ENCODE data around the gene RIMS1.

The RIMS1 gene

GRCh38 chr6:72250664-72251063 lies 364.3 kb downstream of the RIMS1 start:
- TF ChIP-seq, protein P1, sequence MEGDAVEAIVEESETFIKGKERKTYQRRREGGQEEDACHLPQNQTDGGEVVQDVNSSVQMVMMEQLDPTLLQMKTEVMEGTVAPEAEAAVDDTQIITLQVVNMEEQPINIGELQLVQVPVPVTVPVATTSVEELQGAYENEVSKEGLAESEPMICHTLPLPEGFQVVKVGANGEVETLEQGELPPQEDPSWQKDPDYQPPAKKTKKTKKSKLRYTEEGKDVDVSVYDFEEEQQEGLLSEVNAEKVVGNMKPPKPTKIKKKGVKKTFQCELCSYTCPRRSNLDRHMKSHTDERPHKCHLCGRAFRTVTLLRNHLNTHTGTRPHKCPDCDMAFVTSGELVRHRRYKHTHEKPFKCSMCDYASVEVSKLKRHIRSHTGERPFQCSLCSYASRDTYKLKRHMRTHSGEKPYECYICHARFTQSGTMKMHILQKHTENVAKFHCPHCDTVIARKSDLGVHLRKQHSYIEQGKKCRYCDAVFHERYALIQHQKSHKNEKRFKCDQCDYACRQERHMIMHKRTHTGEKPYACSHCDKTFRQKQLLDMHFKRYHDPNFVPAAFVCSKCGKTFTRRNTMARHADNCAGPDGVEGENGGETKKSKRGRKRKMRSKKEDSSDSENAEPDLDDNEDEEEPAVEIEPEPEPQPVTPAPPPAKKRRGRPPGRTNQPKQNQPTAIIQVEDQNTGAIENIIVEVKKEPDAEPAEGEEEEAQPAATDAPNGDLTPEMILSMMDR (IDR thresholded peaks at IDR 0.05; ENCODE audit: low read depth, low read length, missing control alignments): no peak
- DNase-seq (ENCODE audit: extremely low read depth, low read depth): no peak
- H3K4me3 ChIP-seq (replicated peaks; ENCODE audit: low read depth, low read length): no peak overlapping the region

DNA sequence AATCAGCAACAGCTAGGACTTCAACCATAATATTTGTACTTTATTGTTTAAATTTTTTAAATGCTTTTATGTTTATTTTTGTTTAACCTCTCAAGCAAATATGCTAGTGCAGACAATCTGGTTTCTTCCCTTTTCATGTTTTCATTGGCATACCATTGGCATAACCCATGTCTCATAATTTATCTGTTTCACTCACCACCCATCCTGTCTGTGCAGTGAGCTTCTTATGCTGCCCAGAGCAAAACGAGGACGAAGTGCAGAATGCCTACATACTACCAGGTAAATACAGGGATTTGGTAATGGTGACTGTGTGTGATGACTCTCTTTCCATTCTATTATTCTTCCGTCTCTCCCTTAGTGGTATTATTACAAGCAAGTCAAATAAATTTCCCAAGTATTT lies 374.1 kb downstream of the RIMS1 start:
- DNase-seq (ENCODE audit: extremely low read depth, low read depth): no peak
- H3K4me3 ChIP-seq (replicated peaks; ENCODE audit: low read depth, low read length): no peak overlapping the region
- TF ChIP-seq, protein P1 (IDR thresholded peaks at IDR 0.05; ENCODE audit: low read depth, low read length, missing control alignments): no peak

DNA sequence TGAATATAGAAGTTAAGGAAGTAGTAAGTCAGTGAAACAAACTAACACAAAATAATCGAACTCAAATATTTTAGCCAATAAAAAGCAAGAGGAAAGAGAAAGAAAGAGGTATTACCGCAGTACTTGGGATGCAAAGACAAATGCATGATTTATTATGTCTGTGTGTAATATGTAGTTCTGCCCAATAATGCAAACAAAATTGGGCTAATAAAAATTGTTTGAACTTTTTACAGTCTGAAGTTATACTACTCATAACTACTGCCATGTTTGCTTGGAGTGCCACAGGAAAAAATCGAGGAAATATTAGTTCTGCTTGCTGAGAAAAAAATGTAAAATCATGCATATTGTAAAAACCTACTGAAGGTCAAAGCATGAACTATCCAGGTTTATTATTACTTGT lies 375.2 kb downstream of the RIMS1 start:
- no peak overlapping the region for H3K4me3 ChIP-seq (replicated peaks; ENCODE audit: low read depth, low read length)
- TF ChIP-seq, protein P1 (IDR thresholded peaks at IDR 0.05; ENCODE audit: low read depth, low read length, missing control alignments): no peak
- no peak for DNase-seq (ENCODE audit: extremely low read depth, low read depth)

- no peak overlapping the region for H3K4me3 ChIP-seq (replicated peaks; ENCODE audit: low read depth, low read length)
- DNase-seq (ENCODE audit: extremely low read depth, low read depth): no peak
- TF ChIP-seq, protein P1 (IDR thresholded peaks at IDR 0.05; ENCODE audit: low read depth, low read length, missing control alignments): no peak
These were observed 375.9 kb downstream of the RIMS1 start for GRCh38 chr6:72262254-72262653.

GRCh38 chr6:72267470-72267869 lies 381.1 kb downstream of the RIMS1 start:
- H3K4me3 ChIP-seq (replicated peaks; ENCODE audit: low read depth, low read length): no peak overlapping the region
- DNase-seq (ENCODE audit: extremely low read depth, low read depth): no peak
- TF ChIP-seq, protein P1 (IDR thresholded peaks at IDR 0.05; ENCODE audit: low read depth, low read length, missing control alignments): no peak

DNA sequence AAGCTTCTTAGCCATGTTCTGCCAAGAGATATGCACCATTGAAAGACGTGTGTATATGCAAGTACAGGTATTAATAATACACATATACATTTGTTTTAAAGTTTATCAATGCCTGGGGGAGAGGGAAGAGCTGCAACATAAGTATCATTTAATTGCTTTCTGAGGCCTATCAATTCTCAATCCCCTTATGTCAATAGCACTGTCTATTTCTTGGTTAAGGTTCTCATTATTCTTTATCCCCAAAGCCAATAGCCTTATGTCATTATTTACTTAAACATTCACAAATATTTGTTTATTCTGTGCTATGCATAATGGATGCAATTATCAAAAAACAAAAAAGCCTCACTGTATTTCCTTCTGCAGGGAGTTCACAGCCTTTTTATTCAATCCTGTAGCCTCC lies 385.2 kb downstream of the RIMS1 start:
- DNase-seq (ENCODE audit: extremely low read depth, low read depth): no peak
- TF ChIP-seq, protein P1 (IDR thresholded peaks at IDR 0.05; ENCODE audit: low read depth, low read length, missing control alignments): no peak
- H3K4me3 ChIP-seq (replicated peaks; ENCODE audit: low read depth, low read length): no peak overlapping the region

DNA sequence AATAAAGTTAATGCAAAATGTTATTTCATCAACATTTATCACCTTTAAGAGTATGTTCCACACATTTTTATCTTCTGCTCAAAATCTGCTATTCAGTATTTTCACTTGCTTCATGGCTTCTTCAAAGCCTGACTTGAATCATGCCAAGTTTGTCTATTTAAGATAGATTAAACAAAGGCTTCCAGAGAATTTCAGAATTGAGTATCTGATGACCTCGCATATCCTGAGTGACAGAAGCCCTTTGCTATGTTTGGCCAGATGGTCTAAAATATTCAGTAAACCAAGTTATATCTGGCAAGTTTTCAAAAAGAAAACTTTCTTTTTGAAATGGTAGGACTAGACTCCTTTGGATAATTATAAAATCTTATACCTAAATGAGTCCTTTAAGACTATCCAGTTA lies 386.6 kb downstream of the RIMS1 start:
- H3K4me3 ChIP-seq (replicated peaks; ENCODE audit: low read depth, low read length): no peak overlapping the region
- TF ChIP-seq, protein P1 (IDR thresholded peaks at IDR 0.05; ENCODE audit: low read depth, low read length, missing control alignments): no peak
- no peak for DNase-seq (ENCODE audit: extremely low read depth, low read depth)

All from HFF-Myc (cell line).